Measurements from ENCODE around the gene RALGAPA2. TPM values are rescaled to one million over a fixed set of nuclear protein-coding genes. Genes with fewer than 3 reads are reported as not detected.

RALGAPA2 gene
- total RNA-seq, 1 donor, result 6.2 TPM

GRCh38 chr20:20390393-20390792 is 322.1 kb downstream of the RALGAPA2 start:
- H3K4me1 ChIP-seq (ENCODE audit: insufficient read depth, low read length), result peaks cover 5% of the 10 kb centered on the region
- no peak overlapping the region for H3K4me2 ChIP-seq (ENCODE audit: insufficient read depth, low read length)
- H3K27me3 ChIP-seq (ENCODE audit: insufficient read depth, low read length), result peaks cover 3% of the 10 kb centered on the region
- H4K20me1 ChIP-seq (ENCODE audit: insufficient read depth, low read length), result no peaks in the 10 kb centered on the region
- no peaks in the 10 kb centered on the region for H3K9me3 ChIP-seq (ENCODE audit: low read depth, low read length)
- H3K79me2 ChIP-seq (ENCODE audit: insufficient read depth, low read length), result no peaks in the 10 kb centered on the region
- no peaks in the 10 kb centered on the region for H3K36me3 ChIP-seq (ENCODE audit: insufficient read depth, low read length)
- TF ChIP-seq, protein P1, sequence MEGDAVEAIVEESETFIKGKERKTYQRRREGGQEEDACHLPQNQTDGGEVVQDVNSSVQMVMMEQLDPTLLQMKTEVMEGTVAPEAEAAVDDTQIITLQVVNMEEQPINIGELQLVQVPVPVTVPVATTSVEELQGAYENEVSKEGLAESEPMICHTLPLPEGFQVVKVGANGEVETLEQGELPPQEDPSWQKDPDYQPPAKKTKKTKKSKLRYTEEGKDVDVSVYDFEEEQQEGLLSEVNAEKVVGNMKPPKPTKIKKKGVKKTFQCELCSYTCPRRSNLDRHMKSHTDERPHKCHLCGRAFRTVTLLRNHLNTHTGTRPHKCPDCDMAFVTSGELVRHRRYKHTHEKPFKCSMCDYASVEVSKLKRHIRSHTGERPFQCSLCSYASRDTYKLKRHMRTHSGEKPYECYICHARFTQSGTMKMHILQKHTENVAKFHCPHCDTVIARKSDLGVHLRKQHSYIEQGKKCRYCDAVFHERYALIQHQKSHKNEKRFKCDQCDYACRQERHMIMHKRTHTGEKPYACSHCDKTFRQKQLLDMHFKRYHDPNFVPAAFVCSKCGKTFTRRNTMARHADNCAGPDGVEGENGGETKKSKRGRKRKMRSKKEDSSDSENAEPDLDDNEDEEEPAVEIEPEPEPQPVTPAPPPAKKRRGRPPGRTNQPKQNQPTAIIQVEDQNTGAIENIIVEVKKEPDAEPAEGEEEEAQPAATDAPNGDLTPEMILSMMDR (IDR thresholded peaks at IDR 0.05; ENCODE audit: extremely low read depth, low read depth, low read length), result no peak
- DNase-seq (ENCODE audit: insufficient read length, low spot score, missing footprints), result no peak
- H3K4me3 ChIP-seq (ENCODE audit: insufficient read depth, low read length), result no peak overlapping the region
- H3K27ac ChIP-seq (ENCODE audit: low read depth, low read length), result no peak overlapping the region
- H2AFZ ChIP-seq (ENCODE audit: low read length), result no peak overlapping the region

- Histone ChIP-seq H2AFZ (ENCODE audit: low read length) (no peak overlapping the region), H4K20me1 (ENCODE audit: insufficient read depth, low read length) (no peaks in the 10 kb centered on the region), H3K27ac (ENCODE audit: low read depth, low read length) (no peak overlapping the region), H3K4me2 (ENCODE audit: insufficient read depth, low read length) (no peak overlapping the region), H3K36me3 (ENCODE audit: insufficient read depth, low read length) (no peaks in the 10 kb centered on the region), H3K27me3 (ENCODE audit: insufficient read depth, low read length) (peaks cover 3% of the 10 kb centered on the region), H3K4me3 (ENCODE audit: insufficient read depth, low read length) (no peak overlapping the region), H3K79me2 (ENCODE audit: insufficient read depth, low read length) (no peaks in the 10 kb centered on the region), H3K9me3 (ENCODE audit: low read depth, low read length) (no peaks in the 10 kb centered on the region), H3K4me1 (ENCODE audit: insufficient read depth, low read length) (no peaks in the 10 kb centered on the region)
- DNase-seq (ENCODE audit: insufficient read length, low spot score, missing footprints), result no peak
- TF ChIP-seq, protein P1 (IDR thresholded peaks at IDR 0.05; ENCODE audit: extremely low read depth, low read depth, low read length), result no peak
Observed at GRCh38 chr20:20386192-20386591, 326.3 kb downstream of the RALGAPA2 start.

DNA sequence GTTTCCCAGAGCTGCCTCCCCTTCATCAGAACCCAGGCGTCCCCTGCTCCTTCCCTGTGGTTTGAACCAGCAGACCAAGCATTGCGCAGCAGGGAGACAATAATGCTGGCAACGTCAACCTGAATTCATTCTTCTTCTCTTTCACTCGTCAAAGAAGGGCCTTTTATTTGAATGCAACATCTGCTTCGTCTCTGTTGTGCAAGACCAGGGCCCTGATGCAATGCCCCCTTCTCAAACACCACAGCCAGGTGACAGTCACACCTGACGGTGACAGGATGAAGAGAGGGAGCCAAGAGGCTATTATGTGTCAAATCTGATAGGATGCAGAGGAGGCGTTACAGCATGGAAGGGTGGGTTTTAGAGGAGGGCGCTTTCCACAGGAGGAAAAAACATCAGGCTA is 336.6 kb downstream of the RALGAPA2 start:
- H3K79me2 ChIP-seq (ENCODE audit: insufficient read depth, low read length), result no peaks in the 10 kb centered on the region
- H3K27me3 ChIP-seq (ENCODE audit: insufficient read depth, low read length), result peaks cover 37% of the 10 kb centered on the region
- no peak overlapping the region for H3K27ac ChIP-seq (ENCODE audit: low read depth, low read length)
- H2AFZ ChIP-seq (ENCODE audit: low read length), result no peak overlapping the region
- TF ChIP-seq, protein P1 (IDR thresholded peaks at IDR 0.05; ENCODE audit: extremely low read depth, low read depth, low read length), result no peak
- DNase-seq (ENCODE audit: insufficient read length, low spot score, missing footprints), result peak; percentile 39
- no peaks in the 10 kb centered on the region for H3K36me3 ChIP-seq (ENCODE audit: insufficient read depth, low read length)
- no peak overlapping the region for H3K4me2 ChIP-seq (ENCODE audit: insufficient read depth, low read length)
- H3K4me3 ChIP-seq (ENCODE audit: insufficient read depth, low read length), result no peak overlapping the region
- H3K9me3 ChIP-seq (ENCODE audit: low read depth, low read length), result no peaks in the 10 kb centered on the region
- H3K4me1 ChIP-seq (ENCODE audit: insufficient read depth, low read length), result no peaks in the 10 kb centered on the region
- no peaks in the 10 kb centered on the region for H4K20me1 ChIP-seq (ENCODE audit: insufficient read depth, low read length)

- H4K20me1 ChIP-seq (ENCODE audit: insufficient read depth, low read length), result no peaks in the 10 kb centered on the region
- H3K27ac ChIP-seq (ENCODE audit: low read depth, low read length), result no peak overlapping the region
- H3K4me3 ChIP-seq (ENCODE audit: insufficient read depth, low read length), result no peak overlapping the region
- no peak overlapping the region for H2AFZ ChIP-seq (ENCODE audit: low read length)
- H3K4me2 ChIP-seq (ENCODE audit: insufficient read depth, low read length), result no peak overlapping the region
- H3K36me3 ChIP-seq (ENCODE audit: insufficient read depth, low read length), result no peaks in the 10 kb centered on the region
- H3K27me3 ChIP-seq (ENCODE audit: insufficient read depth, low read length), result peaks cover 58% of the 10 kb centered on the region
- peak; percentile 87 for DNase-seq (ENCODE audit: insufficient read length, low spot score, missing footprints)
- H3K9me3 ChIP-seq (ENCODE audit: low read depth, low read length), result no peaks in the 10 kb centered on the region
- H3K4me1 ChIP-seq (ENCODE audit: insufficient read depth, low read length), result no peaks in the 10 kb centered on the region
- no peaks in the 10 kb centered on the region for H3K79me2 ChIP-seq (ENCODE audit: insufficient read depth, low read length)
- TF ChIP-seq, protein P1 (IDR thresholded peaks at IDR 0.05; ENCODE audit: extremely low read depth, low read depth, low read length), result no peak
Observed at GRCh38 chr20:20373091-20373571, 339.3 kb downstream of the RALGAPA2 start.

All from osteoblast (primary cell).